H1 (cell line): ENCODE measurements around the gene HEBP2. TPM values are rescaled to one million over a fixed set of nuclear protein-coding genes. Genes with fewer than 3 reads are reported as not detected.

Experiments
- CTCF ChIA-PET: fragments of 300-600 bp; sonication (Branson Sonifier 250); formaldehyde crosslinking; loops from one replicate; lab custom pipeline; 2021; ENCODE audit not compliant: partially characterized antibody; lab: Charles Lee
- POLR2A ChIA-PET: fragments of 300-600 bp; sonication (Branson Sonifier 250); formaldehyde crosslinking; loops from one replicate; lab custom pipeline; 2021; ENCODE audit warnings: inconsistent platforms; ENCODE audit not compliant: partially characterized antibody; lab: Charles Lee
- DNase-seq, 2 experiments: peaks; one replicate each; pipeline versions ENCODE4 v3.0.0 to v3.0.0-alpha.2; 2010 to 2022; ENCODE audit warnings: low spot score in 2 of 2, low read depth in 1 of 2, mixed read lengths in 1 of 2
- FAIRE-seq: peaks from 2 replicates; lab custom pipeline; 2011; peaks lifted over from hg19 to GRCh38; lab: Jason Lieb, UNC
- H2AFZ ChIP-seq: 2 replicates; pipeline ENCODE4 v1.8.1; 2012; ENCODE audit warnings: low read length, inconsistent platforms
- H2AK5ac ChIP-seq: 2 replicates; pipeline ENCODE4 v1.6.1; 2013; ENCODE audit warnings: low read depth, low read length
- H2BK120ac ChIP-seq: replicated peaks from 2 replicates; pipeline ENCODE3; 2013; ENCODE audit warnings: low read depth, low read length, inconsistent platforms
- H2BK12ac ChIP-seq: 2 replicates; pipeline ENCODE4 v1.6.1; 2013; ENCODE audit warnings: low read depth, low read length
- H2BK15ac ChIP-seq: 2 replicates; pipeline ENCODE4 v1.6.1; 2013; ENCODE audit warnings: low read length
- H2BK20ac ChIP-seq: 2 replicates; pipeline ENCODE4 v1.6.1; 2013; ENCODE audit warnings: low read length
- H2BK5ac ChIP-seq: 2 replicates; pipeline ENCODE4 v1.6.1; 2013; ENCODE audit warnings: low read depth, low read length
- H3K14ac ChIP-seq: 2 replicates; pipeline ENCODE4 v1.6.1; 2013; ENCODE audit warnings: inconsistent platforms; ENCODE audit not compliant: insufficient read length
- H3K18ac ChIP-seq: 2 replicates; pipeline ENCODE4 v1.6.1; 2013; ENCODE audit warnings: low read length; ENCODE audit errors: extremely low read depth
- H3K23ac ChIP-seq: 2 replicates; pipeline ENCODE4 v1.6.1; 2013; ENCODE audit warnings: inconsistent platforms; ENCODE audit not compliant: insufficient read length
- H3K23me2 ChIP-seq: 2 replicates; pipeline ENCODE4 v1.6.1; 2013; ENCODE audit warnings: low read depth, low read length
- H3K27ac ChIP-seq: 2 replicates; pipeline ENCODE4 v1.6.1; 2011; ENCODE audit warnings: low read depth, low read length, inconsistent platforms
- H3K27me3 ChIP-seq, 4 experiments: replicated peaks in 1 of 4; 1 replicate in 1 of 4; 2 replicates in 3 of 4; pipeline versions ENCODE4 v1.6.1 to v1.8.1; 2011 to 2013; ENCODE audit warnings: low read length in 3 of 4, mild to moderate bottlenecking in 3 of 4, inconsistent platforms in 2 of 4, mixed read lengths in 2 of 4, moderate library complexity in 1 of 4; ENCODE audit not compliant: control insufficient read depth in 3 of 4, insufficient read depth in 3 of 4; ENCODE audit errors: extremely low read depth in 1 of 4
- H3K36me3 ChIP-seq, 4 experiments: 2 replicates each; pipeline versions ENCODE4 v1.6.1 to v1.8.1; 2011 to 2013; ENCODE audit warnings: mild to moderate bottlenecking in 4 of 4, low read length in 3 of 4, moderate library complexity in 2 of 4, control low read depth in 1 of 4, inconsistent platforms in 1 of 4; ENCODE audit not compliant: insufficient read depth in 4 of 4, control insufficient read depth in 2 of 4
- H3K4ac ChIP-seq: replicated peaks from 2 replicates; pipeline ENCODE3; 2013; ENCODE audit warnings: low read length, low read depth, mixed read lengths, inconsistent platforms; ENCODE audit not compliant: insufficient read length
- H3K4me1 ChIP-seq, 4 experiments: replicated peaks in 1 of 4; 1 replicate in 1 of 4; 2 replicates in 3 of 4; pipeline versions ENCODE4 v1.6.1 to v1.8.1; 2011 to 2013; ENCODE audit warnings: low read length in 3 of 4, inconsistent platforms in 2 of 4, mixed read lengths in 1 of 4; ENCODE audit not compliant: insufficient read depth in 4 of 4, control insufficient read depth in 3 of 4
- H3K4me2 ChIP-seq, 2 experiments: 2 replicates each; pipeline versions ENCODE4 v1.6.1 to v1.8.1; 2011 to 2013; ENCODE audit warnings: low read depth in 2 of 2, low read length in 2 of 2, control low read depth in 1 of 2, inconsistent platforms in 1 of 2, mild to moderate bottlenecking in 1 of 2; ENCODE audit not compliant: insufficient read depth in 1 of 2
- H3K4me3 ChIP-seq, 4 experiments: fragments of 200-600, 300-600 bp in 1 of 4; sonication (generic), shearing (Covaris generic), sonication (Bioruptor Twin) in 1 of 4; 2 replicates each; pipeline versions ENCODE4 v1.5.1 to v1.8.1; 2011 to 2016; ENCODE audit warnings: low read length in 4 of 4, low read depth in 3 of 4, control low read depth in 2 of 4, inconsistent platforms in 2 of 4, mild to moderate bottlenecking in 2 of 4, mixed read lengths in 1 of 4, moderate library complexity in 1 of 4; ENCODE audit not compliant: insufficient read depth in 2 of 4; ENCODE audit errors: extremely low read depth in 1 of 4
- H3K56ac ChIP-seq: replicated peaks from 2 replicates; pipeline ENCODE3; 2013; ENCODE audit warnings: low read depth, mild to moderate bottlenecking, mixed read lengths, low read length, inconsistent platforms; ENCODE audit not compliant: insufficient read length
- H3K79me1 ChIP-seq: 2 replicates; pipeline ENCODE4 v1.6.1; 2013; ENCODE audit warnings: low read depth, low read length, control low read depth
- H3K79me2 ChIP-seq, 2 experiments: 2 replicates each; pipeline versions ENCODE4 v1.6.1 to v1.8.1; 2012 to 2013; ENCODE audit warnings: low read length in 2 of 2, mild to moderate bottlenecking in 2 of 2, inconsistent platforms in 1 of 2; ENCODE audit not compliant: insufficient read depth in 2 of 2, control insufficient read depth in 1 of 2
- H3K9ac ChIP-seq, 4 experiments: replicated peaks in 1 of 4; 1 replicate in 1 of 4; 2 replicates in 3 of 4; pipeline versions ENCODE4 v1.6.1 to v1.8.1; 2011 to 2013; ENCODE audit warnings: low read depth in 3 of 4, low read length in 3 of 4, control low read depth in 2 of 4, mild to moderate bottlenecking in 2 of 4, moderate library complexity in 2 of 4, inconsistent platforms in 1 of 4; ENCODE audit errors: extremely low read depth in 1 of 4
- H3K9me3 ChIP-seq, 2 experiments: 2 replicates each; pipeline versions ENCODE4 v1.6.1 to v1.8.1; 2012 to 2013; ENCODE audit warnings: mild to moderate bottlenecking in 2 of 2, moderate library complexity in 2 of 2, control low read depth in 1 of 2, inconsistent platforms in 1 of 2, low read depth in 1 of 2, low read length in 1 of 2, mixed read lengths in 1 of 2; ENCODE audit not compliant: insufficient read depth in 2 of 2
- H4K20me1 ChIP-seq, 2 experiments: replicated peaks in 1 of 2; 2 replicates each; pipeline versions ENCODE3 to v1.8.1; 2011 to 2013; ENCODE audit warnings: inconsistent platforms in 2 of 2, low read length in 2 of 2, mild to moderate bottlenecking in 1 of 2; ENCODE audit not compliant: insufficient read depth in 2 of 2, control insufficient read depth in 1 of 2
- H4K5ac ChIP-seq: 2 replicates; pipeline ENCODE4 v1.6.1; 2013; ENCODE audit warnings: low read length, low read depth, mixed read lengths, inconsistent platforms; ENCODE audit not compliant: insufficient read length
- H4K8ac ChIP-seq: 2 replicates; pipeline ENCODE4 v1.8.0; 2013; ENCODE audit warnings: mild to moderate bottlenecking, moderate library complexity, low read length, inconsistent platforms; ENCODE audit not compliant: insufficient read depth; ENCODE audit errors: extremely low read depth
- H4K91ac ChIP-seq: replicated peaks from 2 replicates; pipeline ENCODE3; 2013; ENCODE audit warnings: low read length, mixed read lengths, inconsistent platforms; ENCODE audit not compliant: insufficient read length
- CBX5 ChIP-seq: fragments of 300-800, 300-1000 bp; sonication (generic); IDR thresholded peaks from 2 replicates; pipeline ENCODE4 v1.7.1; 2016; ENCODE audit warnings: antibody characterized with exemption, low read length, low read depth
- SP4 ChIP-seq: IDR thresholded peaks from 2 replicates; pipeline ENCODE4 v1.6.1; 2012; ENCODE audit warnings: low read length, inconsistent platforms
- WGBS, 2 experiments: shearing (Covaris generic) in 1 of 2; methylation state at CpG; one replicate each; pipeline versions ENCODE4 v1.1.6 to v1.1.7; 2013 to 2015; ENCODE audit warnings: low lambda C conversion rate in 2 of 2, mixed read lengths in 2 of 2, inconsistent platforms in 1 of 2, low coverage in 1 of 2, missing lambda C conversion rate in 1 of 2; ENCODE audit not compliant: insufficient replicate concordance in 2 of 2, insufficient coverage in 1 of 2, insufficient read length in 1 of 2; ENCODE audit errors: extremely low coverage in 1 of 2, missing lambda C conversion rate in 1 of 2; 5-methylcytosine and 5-hydroxymethylcytosine counted together
- polyA plus RNA-seq, 7 experiments: library from polyadenylated mRNA; depleted of rRNA in 3 of 7; stranded (reverse) in 5 of 7; unstranded in 2 of 7; fragments of >200 nt in 5 of 7; fragments of 200-250 nt in 2 of 7; gene quantifications; 1 replicate in 5 of 7; 2 replicates in 1 of 7; 4 replicates in 1 of 7; pipeline versions ENCODE4 v1.2.1 to v1.2.3, GENCODE V29; 2011 to 2013; ENCODE audit warnings: missing spikeins in 2 of 7, mixed read lengths in 2 of 7
- total RNA-seq: library from RNA; stranded (reverse); fragmentation: NEBNext Ultra II Directional; extraction: Animal tissue kit (Norgen Biotek cat#: 25700); gene quantifications from 2 replicates; pipeline ENCODE4 v1.2.1, GENCODE V29; 2021

HEBP2 gene
- total and polyA plus RNA-seq, 2 of the 8 experiments (the other 6 are each of a cell fraction or from before 2014, with no cell fraction given) = 6.5 to 37.9 TPM

- WGBS, 2 experiments = 79% methylated on average over 3 of the region's 3 CpGs; no CpG with 5 or more reads in 1 of the 2 experiments
- CTCF ChIA-PET = interaction anchor here (0.6 to 11.4 kb wide), 2 partner anchors 16 to 72 kb away, joined by 3 to 192 read pairs; no protein-coding TSS in a partner anchor
- no peak overlapping the region for H2BK120ac ChIP-seq
- TF ChIP-seq CBX5 (no peak), SP4 (no peak)
Measured at GRCh38 chr6:138434096-138434495, 30.1 kb downstream of the HEBP2 start.

More at GRCh38 chr6:138434096-138434495, 30.1 kb downstream of the HEBP2 start:
- Histone ChIP-seq H4K5ac (no peak overlapping the region), H3K36me3 (peaks cover 0 to 14% (median 1%) of the 10 kb centered on the region in 4 experiments; a peak in 6 of 8 replicates), H2BK5ac (no peak overlapping the region), H3K27me3 (no peaks in the 10 kb centered on the region), H2BK15ac (no peak overlapping the region), H4K91ac (no peak overlapping the region), H3K4me1 (no peaks in the 10 kb centered on the region; a peak in 2 of 7 replicates), H3K4ac (no peak overlapping the region), H3K23ac (no peak overlapping the region), H3K4me2 (no peak overlapping the region), H4K8ac (no peak overlapping the region), H3K27ac (no peak overlapping the region), H3K79me2 (no peaks in the 10 kb centered on the region), H3K23me2 (no peaks in the 10 kb centered on the region), H2BK12ac (no peak overlapping the region), H2AFZ (no peak overlapping the region), H3K79me1 (no peaks in the 10 kb centered on the region), H3K4me3 (no peak overlapping the region), H3K56ac (no peak overlapping the region), H3K18ac (no peak overlapping the region), H3K9ac (no peak overlapping the region), H4K20me1 (peaks cover 2 to 3% of the 10 kb centered on the region in 2 experiments), H2AK5ac (no peak overlapping the region), H3K9me3 (no peaks in the 10 kb centered on the region), H3K14ac (no peak overlapping the region), H2BK20ac (no peak overlapping the region)
- POLR2A ChIA-PET = interaction anchor here (0.6 kb wide), 1 partner anchor 9 kb away, joined by 3 read pairs; no protein-coding TSS in a partner anchor
- DNase-seq = no peak
- FAIRE-seq = no peak
